Upper lobe of left lung (tissue), 6 donors: Measurements from ENCODE around the gene ACOT8. TPM values are rescaled to one million over a fixed set of nuclear protein-coding genes. Genes with fewer than 3 reads are reported as not detected.

Experiments
- ATAC-seq, 2 donors: fragments of 200-7000 bp; cut with Tn5 transposase; one replicate each; pipeline ENCODE4 v1.9.1; 2022; ENCODE audit warnings: mild to moderate bottlenecking in 2 of 2, moderate library complexity in 2 of 2; ENCODE audit not compliant: low FRiP score in 2 of 2
- DNase-seq, 2 donors: peaks; one replicate each; pipeline ENCODE4 v3.0.0-alpha.2; 2019 to 2020
- H3K27ac ChIP-seq, 4 donors: fragments of 200-600 bp; sonication (generic); one replicate each; pipeline ENCODE4 v1.5.1; 2016 to 2019
- H3K27me3 ChIP-seq, 4 donors: fragments of 200-600 bp; sonication (generic); one replicate each; pipeline ENCODE4 v1.5.1; 2017 to 2019
- H3K36me3 ChIP-seq, 4 donors: fragments of 200-600 bp; sonication (generic); one replicate each; pipeline ENCODE4 v1.5.1; 2016 to 2019
- H3K4me1 ChIP-seq, 4 donors: fragments of 200-600 bp; sonication (generic); one replicate each; pipeline ENCODE4 v1.5.1; 2018 to 2019
- H3K4me3 ChIP-seq, 4 donors: fragments of 200-600 bp; sonication (generic); one replicate each; pipeline ENCODE4 v1.5.1; 2017 to 2019; ENCODE audit warnings: mild to moderate bottlenecking in 2 of 4, moderate library complexity in 1 of 4
- H3K9me3 ChIP-seq, 4 donors: fragments of 200-600 bp; sonication (generic); one replicate each; pipeline ENCODE4 v1.5.1; 2018 to 2019
- EP300 ChIP-seq, 4 donors: sonication (generic); formaldehyde crosslinking; IDR thresholded peaks; one replicate each; pipeline ENCODE4 v1.5.1; 2017; ENCODE audit warnings: antibody characterized with exemption in 4 of 4, control low read depth in 2 of 4
- POLR2A ChIP-seq, 4 donors: fragments of 450-650 bp; IDR thresholded peaks; one replicate each; pipeline ENCODE4 v1.5.1; 2016 to 2017; ENCODE audit warnings: antibody characterized with exemption in 4 of 4, mild to moderate bottlenecking in 2 of 4
- POLR2AphosphoS5 ChIP-seq, 2 donors: sonication (generic); formaldehyde crosslinking; IDR thresholded peaks; one replicate each; pipeline ENCODE4 v1.5.1; 2017; ENCODE audit warnings: antibody characterized with exemption in 2 of 2
- WGBS, 2 donors: methylation state at CpG; one replicate each; pipeline ENCODE4 v1.1.5; 2017 to 2018; 5-methylcytosine and 5-hydroxymethylcytosine counted together
- total RNA-seq, 6 donors: library from RNA; depleted of rRNA in 4 of 6; stranded (reverse); fragments of >200 nt in 4 of 6; gene quantifications; one replicate each; pipeline versions ENCODE4 v1.1.0 to v1.2.1, GENCODE V29; 2016 to 2021
- TF ChIP-seq, protein P1 (sequence below), 6 experiments: fragments of 450-650 bp in 4 of 6; fragments of 200-600 bp in 2 of 6; sonication (generic) in 2 of 6; IDR thresholded peaks; one replicate each; pipeline ENCODE4 v1.5.1; 2016 to 2019; ENCODE audit warnings: antibody characterized with exemption in 6 of 6
- donor health status: DM: no; HTN: no; CAD: no; lungs with moderate emphysema.
- donor health status: DM: no; HTN: yes; CAD: no; lungs with severe emphysema.

The ACOT8 gene
- total RNA-seq, 6 donors from 2014 or later, result 23.9 to 46.8 (median 31.5) TPM

DNA sequence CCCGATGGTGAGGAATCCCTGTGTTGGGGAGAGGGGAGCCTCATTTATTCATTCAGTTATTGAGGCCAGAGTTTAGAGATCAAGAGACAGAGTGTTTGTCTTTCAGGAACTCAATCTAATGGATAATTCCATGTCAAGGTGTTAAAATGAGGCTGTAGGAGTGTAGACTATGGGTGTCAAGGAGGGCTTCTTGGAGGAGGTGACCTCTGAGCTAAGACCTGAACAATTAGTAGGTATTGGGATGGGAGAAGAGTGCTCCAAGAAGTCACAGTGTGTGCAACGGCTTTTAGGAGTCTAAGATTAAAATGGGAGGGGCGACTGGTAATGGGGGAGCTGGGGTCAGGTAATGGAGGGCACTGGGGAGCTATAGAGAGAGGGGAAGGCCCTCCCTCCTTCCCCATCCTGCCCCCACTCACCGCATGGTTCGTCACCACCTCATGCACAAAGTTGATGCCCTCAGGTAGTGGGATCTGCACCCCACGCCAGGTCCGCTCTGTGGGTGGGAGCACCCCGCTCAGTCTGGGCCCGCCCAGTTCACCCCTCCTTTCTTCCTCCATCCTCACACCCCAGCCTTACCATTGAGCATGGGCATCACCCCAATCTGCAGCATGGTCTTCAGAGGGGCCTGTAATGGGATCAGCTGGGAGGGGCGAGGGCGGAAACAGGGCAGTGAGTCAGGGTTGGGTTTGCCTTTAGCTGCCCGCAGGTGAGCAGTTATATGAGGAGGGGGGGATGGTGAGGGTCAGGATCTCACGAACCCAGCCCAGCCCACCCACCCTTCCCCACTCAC lies 42.0 kb upstream of the ACOT8 start:
- 83 to 96% methylated on average over 8 to 13 of the region's 13 CpGs for WGBS, 2 donors
- Histone ChIP-seq H3K4me1 (no peaks in the 10 kb centered on the region), H3K36me3 (peaks cover 17 to 71% (median 52%) of the 10 kb centered on the region in 4 donors), H3K27ac (no peak overlapping the region), H3K4me3 (no peak overlapping the region), H3K27me3 (no peaks in the 10 kb centered on the region), H3K9me3 (no peaks in the 10 kb centered on the region)
- no peak for DNase-seq
- TF ChIP-seq EP300 (IDR thresholded peaks at IDR 0.05), result no peak
- TF ChIP-seq POLR2A (IDR thresholded peaks at IDR 0.05), result peak in 1 of 4 donors; percentile 6
- no peak for TF ChIP-seq POLR2AphosphoS5 (IDR thresholded peaks at IDR 0.05)
- ATAC-seq, result no peak

DNA sequence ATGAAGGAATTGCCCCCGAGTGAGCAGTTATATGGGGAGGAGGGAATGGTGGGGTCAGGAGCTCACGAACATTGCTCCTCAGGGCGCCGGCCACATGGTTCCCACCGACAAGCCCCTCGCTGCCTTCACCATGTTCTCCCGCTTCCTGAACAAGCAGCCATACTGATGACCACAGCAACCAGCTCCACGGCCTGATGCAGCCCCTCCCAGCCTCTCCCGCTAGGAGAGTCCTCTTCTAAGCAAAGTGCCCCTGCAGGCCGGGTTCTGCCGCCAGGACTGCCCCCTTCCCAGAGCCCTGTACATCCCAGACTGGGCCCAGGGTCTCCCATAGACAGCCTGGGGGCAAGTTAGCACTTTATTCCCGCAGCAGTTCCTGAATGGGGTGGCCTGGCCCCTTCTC lies 41.1 kb upstream of the ACOT8 start:
- no peaks in the 10 kb centered on the region for H3K9me3 ChIP-seq
- TF ChIP-seq, protein P1, sequence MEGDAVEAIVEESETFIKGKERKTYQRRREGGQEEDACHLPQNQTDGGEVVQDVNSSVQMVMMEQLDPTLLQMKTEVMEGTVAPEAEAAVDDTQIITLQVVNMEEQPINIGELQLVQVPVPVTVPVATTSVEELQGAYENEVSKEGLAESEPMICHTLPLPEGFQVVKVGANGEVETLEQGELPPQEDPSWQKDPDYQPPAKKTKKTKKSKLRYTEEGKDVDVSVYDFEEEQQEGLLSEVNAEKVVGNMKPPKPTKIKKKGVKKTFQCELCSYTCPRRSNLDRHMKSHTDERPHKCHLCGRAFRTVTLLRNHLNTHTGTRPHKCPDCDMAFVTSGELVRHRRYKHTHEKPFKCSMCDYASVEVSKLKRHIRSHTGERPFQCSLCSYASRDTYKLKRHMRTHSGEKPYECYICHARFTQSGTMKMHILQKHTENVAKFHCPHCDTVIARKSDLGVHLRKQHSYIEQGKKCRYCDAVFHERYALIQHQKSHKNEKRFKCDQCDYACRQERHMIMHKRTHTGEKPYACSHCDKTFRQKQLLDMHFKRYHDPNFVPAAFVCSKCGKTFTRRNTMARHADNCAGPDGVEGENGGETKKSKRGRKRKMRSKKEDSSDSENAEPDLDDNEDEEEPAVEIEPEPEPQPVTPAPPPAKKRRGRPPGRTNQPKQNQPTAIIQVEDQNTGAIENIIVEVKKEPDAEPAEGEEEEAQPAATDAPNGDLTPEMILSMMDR (IDR thresholded peaks at IDR 0.05), result no peak

DNA sequence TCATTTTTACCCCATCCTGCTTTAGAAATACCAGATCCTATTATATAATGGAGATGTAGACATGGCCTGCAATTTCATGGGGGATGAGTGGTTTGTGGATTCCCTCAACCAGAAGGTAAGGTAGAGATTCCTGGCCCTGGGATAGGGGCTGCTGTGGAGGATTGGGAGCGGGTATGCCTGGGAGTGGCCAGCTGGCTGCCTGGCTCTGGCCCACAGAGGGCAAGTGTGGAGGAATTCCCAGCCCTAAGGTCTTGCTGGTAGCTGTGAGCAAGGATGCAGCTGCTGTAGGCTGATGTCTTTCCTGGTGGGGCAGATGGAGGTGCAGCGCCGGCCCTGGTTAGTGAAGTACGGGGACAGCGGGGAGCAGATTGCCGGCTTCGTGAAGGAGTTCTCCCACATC lies 40.5 kb upstream of the ACOT8 start:
- DNase-seq, result no peak
- Histone ChIP-seq H3K4me1 (peaks cover 6 to 9% (median 6%) of the 10 kb centered on the region in 4 donors), H3K4me3 (no peak overlapping the region), H3K9me3 (no peaks in the 10 kb centered on the region), H3K27me3 (no peaks in the 10 kb centered on the region), H3K36me3 (peaks cover 22 to 84% (median 62%) of the 10 kb centered on the region in 4 donors), H3K27ac (no peak overlapping the region)
- TF ChIP-seq, protein P1 (IDR thresholded peaks at IDR 0.05), result no peak
- no peak for TF ChIP-seq POLR2A (IDR thresholded peaks at IDR 0.05)
- TF ChIP-seq EP300 (IDR thresholded peaks at IDR 0.05), result no peak
- no peak for TF ChIP-seq POLR2AphosphoS5 (IDR thresholded peaks at IDR 0.05)
- no peak for ATAC-seq
- 94 to 98% methylated on average over 7 of the region's 7 CpGs for WGBS, 2 donors

More for the DNA sequence above, 41.1 kb upstream of the ACOT8 start:
- no peak for ATAC-seq
- no peak for DNase-seq
- peaks cover 22 to 79% (median 59%) of the 10 kb centered on the region in 4 donors for H3K36me3 ChIP-seq
- H3K27me3 ChIP-seq, result no peaks in the 10 kb centered on the region
- H3K4me3 ChIP-seq, result no peak overlapping the region
- no peak overlapping the region for H3K27ac ChIP-seq
- H3K4me1 ChIP-seq, result peaks cover 0 to 3% (median under 1%) of the 10 kb centered on the region in 4 donors
- WGBS, 2 donors, result 83 to 85% methylated on average over 8 to 12 of the region's 12 CpGs

DNA sequence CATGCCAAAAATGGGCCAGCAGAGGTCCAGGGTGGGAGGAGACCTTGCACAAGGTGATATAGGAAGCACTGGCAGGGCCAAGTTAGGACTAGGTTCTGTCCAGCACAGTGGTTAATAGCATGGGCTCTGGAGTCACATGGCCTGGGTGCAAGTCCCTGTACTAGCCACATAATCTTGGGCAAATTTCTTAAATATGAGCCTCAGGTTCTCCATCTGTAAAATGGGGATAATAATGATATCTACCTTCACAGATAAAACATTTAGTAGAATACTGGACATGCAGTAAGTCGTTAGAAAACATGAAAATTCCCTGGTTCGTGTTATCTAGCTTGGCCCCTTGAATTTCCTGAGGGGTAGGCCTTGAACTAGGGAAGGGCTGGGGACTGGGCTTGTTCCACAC lies 40.1 kb upstream of the ACOT8 start:
- Histone ChIP-seq H3K27me3 (no peaks in the 10 kb centered on the region), H3K27ac (no peak overlapping the region), H3K36me3 (peaks cover 22 to 80% (median 63%) of the 10 kb centered on the region in 4 donors), H3K9me3 (no peaks in the 10 kb centered on the region), H3K4me1 (peaks cover 9 to 13% (median 10%) of the 10 kb centered on the region in 4 donors), H3K4me3 (no peak overlapping the region)
- TF ChIP-seq, protein P1 (IDR thresholded peaks at IDR 0.05), result no peak
- no peak for TF ChIP-seq EP300 (IDR thresholded peaks at IDR 0.05)
- TF ChIP-seq POLR2AphosphoS5 (IDR thresholded peaks at IDR 0.05), result no peak
- TF ChIP-seq POLR2A (IDR thresholded peaks at IDR 0.05), result no peak
- WGBS, 2 donors, result 78 to 93% methylated on average over 2 of the region's 2 CpGs
- DNase-seq, result no peak
- ATAC-seq, result no peak

DNA sequence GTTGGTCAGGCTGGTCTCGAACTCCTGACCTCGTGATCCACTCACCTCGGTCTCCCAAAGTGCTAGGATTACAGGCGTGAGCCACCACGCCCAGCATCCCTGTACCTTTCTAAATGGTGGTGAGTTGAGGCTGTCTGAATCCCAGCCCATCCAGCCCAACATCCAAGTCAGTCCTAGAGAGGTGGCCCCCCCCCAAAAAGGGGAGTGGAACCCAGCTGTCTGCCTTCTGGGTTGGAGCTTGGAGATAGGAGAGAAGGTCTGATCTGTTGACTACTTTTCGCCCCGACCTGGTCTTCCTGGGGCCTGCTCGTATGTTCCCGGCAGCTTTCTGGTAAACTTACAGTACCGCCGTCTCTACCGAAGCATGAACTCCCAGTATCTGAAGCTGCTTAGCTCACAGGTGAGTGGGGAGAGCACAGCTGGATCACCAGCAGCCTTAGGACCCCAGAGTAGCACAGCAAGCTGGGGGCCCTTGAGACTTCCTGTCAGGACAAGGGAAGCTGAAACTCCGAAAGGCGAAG lies 39.5 kb upstream of the ACOT8 start:
- WGBS, 2 donors, result 95 to 96% methylated on average over 12 to 14 of the region's 14 CpGs
- H3K27me3 ChIP-seq, result no peaks in the 10 kb centered on the region
- no peak overlapping the region for H3K27ac ChIP-seq
- H3K36me3 ChIP-seq, result peaks cover 22 to 77% (median 63%) of the 10 kb centered on the region in 4 donors
- DNase-seq, result no peak
- peaks cover 15 to 18% (median 16%) of the 10 kb centered on the region in 4 donors for H3K4me1 ChIP-seq
- TF ChIP-seq, protein P1 (IDR thresholded peaks at IDR 0.05), result no peak
- TF ChIP-seq EP300 (IDR thresholded peaks at IDR 0.05) (no peak), POLR2A (IDR thresholded peaks at IDR 0.05) (peak in 1 of 4 donors; percentile 6), POLR2AphosphoS5 (IDR thresholded peaks at IDR 0.05) (no peak)
- no peak overlapping the region for H3K4me3 ChIP-seq
- H3K9me3 ChIP-seq, result no peaks in the 10 kb centered on the region
- no peak for ATAC-seq
